Mesothelial cell of epicardium (in vitro differentiated cells): ENCODE results near the gene PRDM16. TPM values are rescaled to one million over a fixed set of nuclear protein-coding genes. Genes with fewer than 3 reads are reported as not detected.

Experiments used
- DNase-seq, 2 experiments: peaks; one replicate each; pipeline ENCODE4 v3.0.0; 2021; ENCODE audit warnings: low spot score in 2 of 2; ENCODE audit not compliant: unreplicated experiment in 2 of 2
- H3K27ac Mint-ChIP-seq: 2 replicates; pipeline ENCODE4 v1.8.0; 2021; ENCODE audit warnings: mixed read lengths
- H3K27me3 Mint-ChIP-seq: 2 replicates; pipeline ENCODE4 v1.8.0; 2021; ENCODE audit warnings: low read depth, mixed read lengths
- H3K36me3 Mint-ChIP-seq: 2 replicates; pipeline ENCODE4 v1.8.0; 2021; ENCODE audit warnings: mixed read lengths
- H3K4me1 Mint-ChIP-seq: 2 replicates; pipeline ENCODE4 v1.8.0; 2021; ENCODE audit warnings: mixed read lengths
- H3K4me3 Mint-ChIP-seq: 2 replicates; pipeline ENCODE4 v1.8.0; 2021; ENCODE audit warnings: mild to moderate bottlenecking, moderate library complexity, mixed read lengths
- H3K9me3 Mint-ChIP-seq: 2 replicates; pipeline ENCODE4 v1.8.0; 2021; ENCODE audit warnings: mixed read lengths
- CTCF ChIP-seq: fragments of 200-600 bp; sonication (generic); IDR thresholded peaks from one replicate; pipeline ENCODE4 v1.5.0; 2021; ENCODE audit warnings: antibody characterized with exemption; ENCODE audit not compliant: unreplicated experiment
- total RNA-seq: library from RNA; stranded (reverse); gene quantifications from 3 replicates; pipeline ENCODE4 v1.2.1, GENCODE V29; 2021

Gene PRDM16
- total RNA-seq, 1 donor from 2014 or later, result 1.4 TPM

GRCh38 chr1:3296326-3296725 is 227.3 kb downstream of the PRDM16 start:
- TF ChIP-seq CTCF, result no peak
- Mint-ChIP-seq H3K4me1 (no peaks in the 10 kb centered on the region), H3K36me3 (no peaks in the 10 kb centered on the region), H3K4me3 (no peak overlapping the region), H3K27ac (no peak overlapping the region), H3K27me3 (peaks cover 51% of the 10 kb centered on the region), H3K9me3 (no peaks in the 10 kb centered on the region)
- no peak for DNase-seq

GRCh38 chr1:3296826-3297225 is 227.8 kb downstream of the PRDM16 start:
- no peak for DNase-seq
- Mint-ChIP-seq H3K9me3 (peaks cover under 1% of the 10 kb centered on the region), H3K36me3 (no peaks in the 10 kb centered on the region), H3K27me3 (peaks cover 56% of the 10 kb centered on the region), H3K27ac (no peak overlapping the region), H3K4me1 (no peaks in the 10 kb centered on the region), H3K4me3 (no peak overlapping the region)
- TF ChIP-seq CTCF, result no peak

- Mint-ChIP-seq H3K4me1 (no peaks in the 10 kb centered on the region), H3K4me3 (no peak overlapping the region), H3K27ac (no peak overlapping the region), H3K36me3 (no peaks in the 10 kb centered on the region), H3K27me3 (peaks cover 59% of the 10 kb centered on the region), H3K9me3 (peaks cover 5% of the 10 kb centered on the region)
- DNase-seq, result no peak
- no peak for TF ChIP-seq CTCF
These were observed 228.8 kb downstream of the PRDM16 start for GRCh38 chr1:3297756-3298155.

GRCh38 chr1:3298197-3298596 is 229.2 kb downstream of the PRDM16 start:
- no peaks in the 10 kb centered on the region for H3K4me1 Mint-ChIP-seq
- TF ChIP-seq CTCF, result no peak
- H3K36me3 Mint-ChIP-seq, result no peaks in the 10 kb centered on the region
- no peak overlapping the region for H3K4me3 Mint-ChIP-seq
- peaks cover 5% of the 10 kb centered on the region for H3K9me3 Mint-ChIP-seq
- no peak overlapping the region for H3K27ac Mint-ChIP-seq
- no peak for DNase-seq
- H3K27me3 Mint-ChIP-seq, result peaks cover 58% of the 10 kb centered on the region

GRCh38 chr1:3304246-3304645 is 235.2 kb downstream of the PRDM16 start:
- no peaks in the 10 kb centered on the region for H3K36me3 Mint-ChIP-seq
- H3K4me1 Mint-ChIP-seq, result no peaks in the 10 kb centered on the region
- no peak overlapping the region for H3K4me3 Mint-ChIP-seq
- H3K9me3 Mint-ChIP-seq, result peaks cover 5% of the 10 kb centered on the region
- no peak for TF ChIP-seq CTCF
- DNase-seq, result no peak
- peaks cover 57% of the 10 kb centered on the region for H3K27me3 Mint-ChIP-seq
- H3K27ac Mint-ChIP-seq, result no peak overlapping the region

- no peak for DNase-seq
- Mint-ChIP-seq H3K4me1 (no peaks in the 10 kb centered on the region), H3K9me3 (peaks cover 5% of the 10 kb centered on the region), H3K36me3 (no peaks in the 10 kb centered on the region), H3K27me3 (peaks cover 61% of the 10 kb centered on the region), H3K4me3 (no peak overlapping the region), H3K27ac (no peak overlapping the region)
- TF ChIP-seq CTCF, result no peak
These were observed 235.7 kb downstream of the PRDM16 start for GRCh38 chr1:3304692-3305091.
